ENCODE measurements around the gene PRDX2.

GRCh38 chr19:12833738-12834565, 32.4 kb upstream of the PRDX2 start:
- no peak for TF ChIP-seq ZNF274 (IDR thresholded peaks at IDR 0.05; ENCODE audit: insufficient read depth, insufficient read length)
- no peak for TF ChIP-seq CREB1 (IDR thresholded peaks at IDR 0.05; ENCODE audit: low read depth)
- no peak for TF ChIP-seq NFYB (IDR thresholded peaks at IDR 0.05; ENCODE audit: insufficient read depth, low read depth, low read length)
- no peak for TF ChIP-seq JUND (IDR thresholded peaks at IDR 0.05; ENCODE audit: low read depth, low read length)
- TF ChIP-seq EZH2 (IDR thresholded peaks at IDR 0.05; ENCODE audit: borderline replicate concordance, control insufficient read depth, low read depth, low read length), result no peak
- TF ChIP-seq CTCF (IDR thresholded peaks at IDR 0.05 in 2 of 3, conservative IDR thresholded peaks at IDR 0.05 in 1 of 3; ENCODE audit: control insufficient read depth in 2 of 3, extremely low read depth in 1 of 3, insufficient read depth in 1 of 3, low read depth in 3 of 3, low read length in 3 of 3), result no peak
- TF ChIP-seq ZBTB11 (CRISPR knock-in tag; IDR thresholded peaks at IDR 0.05), result no peak
- TF ChIP-seq TAF1 (IDR thresholded peaks at IDR 0.05; ENCODE audit: borderline replicate concordance, low read depth, low read length), result no peak

Measured in GM12878 (cell line).